ENCODE results near the gene TARS2.
A peak's percentile ranks its signal among the peaks of the same experiment; 100 is the strongest.

The TARS2 gene

GRCh38 chr1:150486966-150487762 lies at the start of gene TARS2:
Gene TARS2, plus strand, starts transcription at chr1:150487419. Its CDS starts 32 bp downstream, at chr1:150487451.
- DNase-seq (ENCODE audit: low read depth in 2 of 2): peak; percentile 90 to 96

- no peak for DNase-seq (ENCODE audit: low read depth in 2 of 2)
Observed at GRCh38 chr1:150441121-150441520, 46.1 kb upstream of the TARS2 start.

DNA sequence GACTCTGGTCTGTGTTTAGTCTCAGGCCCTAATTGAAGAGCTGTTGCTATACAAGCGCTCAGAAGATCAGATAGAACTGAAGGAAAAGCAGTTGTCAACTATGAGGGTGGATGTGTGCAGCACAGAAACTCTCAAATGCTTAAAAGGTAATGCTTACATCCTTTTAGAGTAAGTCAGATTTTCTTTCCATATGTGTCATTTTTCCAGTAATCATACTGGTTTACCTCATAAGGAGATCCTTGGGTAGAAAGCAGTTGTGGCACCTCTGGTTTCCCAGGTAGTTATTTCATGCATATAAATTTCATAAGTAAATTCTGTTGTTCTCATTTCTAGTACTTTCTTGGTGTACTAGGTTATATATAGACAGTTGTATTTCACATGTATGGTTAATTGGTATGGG lies 43.0 kb upstream of the TARS2 start:
- no peak for DNase-seq (ENCODE audit: low read depth in 2 of 2)

DNA sequence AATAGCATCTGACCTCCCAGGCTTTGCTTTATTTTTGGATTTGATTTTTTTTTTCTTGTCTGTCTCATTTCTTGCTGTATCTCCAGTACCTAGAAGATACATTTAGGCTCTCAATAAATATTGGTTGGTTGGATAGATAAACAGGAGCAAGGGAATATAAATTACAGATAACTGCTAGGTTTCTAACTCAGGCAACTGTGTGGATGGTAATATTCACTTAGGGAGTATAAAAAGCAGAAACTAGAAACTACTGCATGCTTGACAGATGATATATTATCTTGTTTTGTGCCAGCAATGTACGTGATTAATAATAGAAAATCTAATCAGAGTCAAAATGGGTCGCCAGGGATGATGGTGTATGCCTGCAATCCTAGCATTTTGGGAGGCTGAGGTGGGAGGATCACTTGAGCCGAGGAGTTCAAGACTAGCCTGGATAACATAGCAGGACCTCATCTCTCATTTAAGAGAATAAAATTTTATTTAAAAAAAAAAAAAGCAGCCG lies 31.0 kb upstream of the TARS2 start:
- no peak for DNase-seq (ENCODE audit: low read depth in 2 of 2)

- DNase-seq (ENCODE audit: low read depth in 2 of 2): peak; percentile 58 to 75
Observed at GRCh38 chr1:150464422-150464826, 22.8 kb upstream of the TARS2 start.

DNA sequence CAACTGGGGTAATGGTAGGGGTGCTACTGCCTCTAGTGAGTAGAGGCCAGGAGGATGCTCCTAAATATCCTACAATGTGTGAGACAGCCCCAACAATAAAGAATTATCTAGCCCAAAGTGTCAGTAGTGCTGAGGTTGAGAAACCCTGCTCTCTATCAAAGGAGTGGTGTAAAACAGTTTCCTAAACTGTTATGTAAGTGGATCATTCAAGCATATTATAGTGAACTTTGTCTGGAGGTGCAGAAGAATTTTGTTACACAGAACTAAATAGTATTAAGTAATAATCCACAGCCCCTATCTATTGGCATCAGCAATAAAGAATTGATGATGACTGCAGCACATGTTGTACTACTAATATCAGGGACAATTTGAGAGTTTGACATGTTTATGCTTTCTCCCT lies 20.3 kb upstream of the TARS2 start:
- DNase-seq (ENCODE audit: low read depth in 2 of 2): no peak

- no peak for DNase-seq (ENCODE audit: low read depth in 2 of 2)
Observed at GRCh38 chr1:150469291-150469690, 17.9 kb upstream of the TARS2 start.

DNA sequence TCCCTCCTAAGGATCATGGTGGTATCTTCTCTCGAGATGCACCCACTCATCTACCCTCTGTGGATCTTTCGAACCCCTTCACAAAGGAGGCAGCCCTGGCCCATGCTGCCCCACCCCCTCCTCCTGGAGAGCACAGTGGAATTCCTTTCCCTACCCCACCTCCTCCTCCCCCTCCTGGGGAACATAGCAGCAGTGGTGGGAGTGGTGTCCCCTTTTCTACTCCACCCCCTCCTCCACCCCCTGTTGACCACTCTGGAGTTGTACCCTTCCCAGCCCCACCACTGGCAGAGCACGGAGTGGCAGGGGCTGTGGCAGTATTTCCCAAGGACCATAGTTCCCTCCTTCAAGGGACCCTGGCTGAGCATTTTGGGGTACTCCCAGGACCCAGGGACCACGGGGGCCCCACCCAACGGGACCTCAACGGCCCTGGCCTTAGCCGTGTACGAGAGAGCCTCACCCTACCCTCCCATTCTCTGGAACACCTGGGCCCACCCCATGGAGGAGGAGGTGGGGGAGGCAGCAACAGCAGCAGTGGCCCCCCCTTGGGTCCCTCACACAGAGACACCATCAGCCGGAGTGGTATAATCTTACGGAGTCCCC lies 14.5 kb upstream of the TARS2 start:
- no peak for DNase-seq (ENCODE audit: low read depth in 2 of 2)

GRCh38 chr1:150473659-150474058 lies 13.6 kb upstream of the TARS2 start:
- DNase-seq (ENCODE audit: low read depth in 2 of 2): no peak

GRCh38 chr1:150474869-150475268 lies 12.3 kb upstream of the TARS2 start:
- DNase-seq (ENCODE audit: low read depth in 2 of 2): no peak

GRCh38 chr1:150476754-150477153 lies 10.5 kb upstream of the TARS2 start:
- no peak for DNase-seq (ENCODE audit: low read depth in 2 of 2)

- no peak for DNase-seq (ENCODE audit: low read depth in 2 of 2)
Observed at GRCh38 chr1:150477320-150477719, 9.9 kb upstream of the TARS2 start.

- no peak for DNase-seq (ENCODE audit: low read depth in 2 of 2)
Observed at GRCh38 chr1:150477733-150478132, 9.5 kb upstream of the TARS2 start.

DNA sequence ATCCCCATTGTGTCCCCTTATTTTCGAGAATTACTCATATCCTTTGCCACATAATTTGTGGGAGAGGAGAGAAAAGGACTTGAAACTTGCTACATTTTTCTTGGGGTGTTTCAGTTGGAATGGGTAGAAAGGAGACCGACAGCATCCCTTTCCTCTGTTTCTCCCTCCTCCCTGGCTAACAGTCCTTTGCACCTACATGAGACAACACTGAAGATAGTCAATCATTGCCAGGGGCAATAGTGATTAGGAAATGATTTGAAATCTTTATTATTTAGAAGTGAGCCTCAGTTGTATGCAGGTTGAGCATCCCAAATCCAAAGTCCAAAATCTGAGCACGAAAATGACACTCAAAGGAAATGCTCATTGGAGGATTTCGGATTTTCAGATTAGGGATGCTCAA lies 7.8 kb upstream of the TARS2 start:
- no peak for DNase-seq (ENCODE audit: low read depth in 2 of 2)

DNA sequence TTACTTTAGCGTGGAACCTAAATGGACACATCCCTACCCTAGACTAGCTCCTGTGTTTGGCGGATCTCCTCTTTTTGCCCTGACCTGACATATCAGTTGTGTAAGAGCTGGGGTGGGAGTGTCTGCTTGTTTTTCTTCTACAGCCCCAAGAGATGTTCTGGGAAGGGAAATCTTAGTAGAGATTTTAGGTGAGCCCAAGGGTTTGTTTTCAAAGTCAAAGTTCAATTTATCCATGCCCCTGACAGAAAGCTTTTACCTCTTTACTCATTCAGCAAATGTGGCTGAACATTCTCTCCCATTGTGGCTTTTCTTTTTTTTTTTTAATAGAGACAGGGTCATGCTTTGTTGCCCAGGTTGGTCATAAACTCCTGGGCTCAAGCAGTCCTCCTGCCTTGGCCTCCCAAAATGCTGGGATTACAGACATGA lies 7.3 kb upstream of the TARS2 start:
- DNase-seq (ENCODE audit: low read depth in 2 of 2): no peak

DNA sequence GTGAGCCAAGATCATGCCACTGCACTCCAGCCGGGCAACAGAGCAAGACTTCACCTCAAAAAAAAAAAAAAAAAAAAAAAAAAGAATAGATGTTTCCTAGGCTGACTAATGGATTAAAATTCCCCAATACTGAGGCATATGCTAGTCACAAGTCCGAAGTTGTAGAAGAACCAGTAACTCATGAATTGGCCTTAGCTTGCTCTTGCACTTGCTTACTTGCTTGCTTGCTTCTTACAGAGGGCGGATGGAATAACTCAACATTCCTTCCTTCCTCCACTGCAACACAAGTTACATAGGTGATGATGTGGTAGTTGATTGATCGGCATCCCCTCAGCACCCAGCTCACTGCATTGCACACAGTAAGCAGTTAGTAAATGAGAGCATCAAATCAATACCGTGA lies 2.8 kb upstream of the TARS2 start:
- no peak for DNase-seq (ENCODE audit: low read depth in 2 of 2)

- DNase-seq (ENCODE audit: low read depth in 2 of 2): no peak
Observed at GRCh38 chr1:150484861-150485260, 2.4 kb upstream of the TARS2 start.

DNA sequence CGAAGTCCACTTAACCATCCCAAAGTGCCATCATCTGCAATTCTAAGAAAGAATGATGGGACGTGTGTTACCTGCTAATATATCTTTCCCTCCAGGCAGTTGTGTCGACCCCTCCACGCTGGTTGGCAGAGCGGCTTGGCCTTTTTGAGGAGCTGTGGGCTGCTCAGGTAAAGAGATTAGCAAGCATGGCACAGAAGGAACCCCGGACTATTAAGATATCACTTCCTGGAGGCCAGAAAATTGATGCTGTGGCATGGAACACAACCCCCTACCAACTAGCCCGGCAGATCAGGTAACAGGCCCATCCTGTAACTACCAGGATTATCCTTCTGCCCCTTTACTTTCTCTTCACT lies 520 bp downstream of the TARS2 start:
- DNase-seq (ENCODE audit: low read depth in 2 of 2): no peak

GRCh38 chr1:150493175-150493574 lies 6.0 kb downstream of the TARS2 start:
- no peak for DNase-seq (ENCODE audit: low read depth in 2 of 2)

- no peak for DNase-seq (ENCODE audit: low read depth in 2 of 2)
Observed at GRCh38 chr1:150498342-150498741, 11.1 kb downstream of the TARS2 start.

DNA sequence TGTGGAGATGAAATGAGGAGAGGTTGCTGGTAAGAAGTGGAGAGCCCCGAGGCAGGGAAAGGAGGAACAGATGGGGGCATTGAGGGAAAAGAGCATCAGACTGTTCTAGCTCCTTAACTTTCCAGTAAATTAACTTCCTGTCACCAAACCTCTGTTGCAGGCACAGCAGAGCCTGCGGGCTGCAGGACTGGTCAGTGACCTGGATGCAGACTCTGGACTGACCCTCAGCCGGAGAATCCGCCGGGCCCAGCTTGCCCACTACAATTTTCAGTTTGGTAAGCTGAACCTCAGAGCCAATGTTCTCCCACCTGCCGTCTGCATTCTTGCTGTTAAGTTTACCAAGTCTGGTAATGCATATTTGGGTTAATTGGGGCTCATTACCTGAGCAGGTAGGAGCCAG lies 18.2 kb downstream of the TARS2 start:
- no peak for DNase-seq (ENCODE audit: low read depth in 2 of 2)

DNA sequence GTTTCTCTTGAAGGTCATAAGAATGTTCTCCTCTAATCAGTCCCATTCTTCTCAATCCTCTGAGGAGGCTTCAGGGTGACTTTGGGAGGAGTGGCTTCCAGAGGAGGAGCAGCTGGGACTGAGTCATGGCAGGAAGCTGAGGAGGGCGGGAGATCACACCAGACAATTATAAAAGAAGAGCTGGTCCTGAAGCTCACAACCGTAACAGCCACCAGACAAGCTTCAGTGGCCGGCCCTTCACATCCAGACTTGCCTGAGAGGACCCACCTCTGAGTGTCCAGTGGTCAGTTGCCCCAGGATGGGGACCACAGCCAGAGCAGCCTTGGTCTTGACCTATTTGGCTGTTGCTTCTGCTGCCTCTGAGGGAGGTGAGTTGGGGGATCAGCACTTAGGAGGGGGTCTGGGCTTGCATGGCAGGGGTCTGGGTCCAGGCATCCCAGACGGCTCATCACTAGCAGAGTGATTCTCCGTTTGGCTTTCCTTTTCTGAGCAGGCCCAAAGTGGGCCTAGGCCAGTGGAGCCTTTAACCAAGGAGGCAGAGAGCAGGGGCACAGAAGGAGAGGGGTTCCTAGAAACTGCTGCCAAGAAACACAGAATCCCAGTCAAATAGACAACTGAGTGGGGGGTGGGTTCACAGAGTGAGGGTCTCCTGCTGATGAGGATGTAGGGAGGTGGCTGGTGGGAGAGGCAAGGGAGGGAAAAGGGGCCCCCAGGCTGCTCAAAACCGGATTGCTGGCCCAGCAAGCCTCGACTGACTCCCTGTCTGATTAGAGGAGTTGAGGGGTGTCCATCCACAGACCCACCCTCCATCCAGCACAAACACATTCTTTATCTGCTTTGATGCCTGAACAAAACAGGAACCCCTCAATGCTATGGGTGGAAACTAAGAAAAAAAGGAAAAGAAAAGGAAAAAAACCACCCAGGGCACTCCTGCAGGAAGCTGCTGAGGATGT lies 21.0 kb downstream of the TARS2 start, which contains the start of gene ECM1:
Gene ECM1, plus strand, starts transcription at position 198 of the 953 bp plus-strand sequence. Its CDS starts 101 bp downstream, at position 299.
- no peak for DNase-seq (ENCODE audit: low read depth in 2 of 2)

Data from stimulated activated CD4-positive, alpha-beta T cell treated with anti-CD3 and anti-CD28 coated beads, Interleukin-15, amount 100 ng/mL, for 48 hours (primary cell).